Type B pancreatic cell (in vitro differentiated cells): ENCODE results near the gene DNM2. TPM values are rescaled to one million over a fixed set of nuclear protein-coding genes. Genes with fewer than 3 reads are reported as not detected.
"Not testable (repeated sequence)": the region's sequence is repeated elsewhere in the genome, so short reads cannot be mapped to it uniquely, and the experiment has no call there.

Source experiments
- DNase-seq: peaks from one replicate; pipeline ENCODE4 v3.0.0; 2021; ENCODE audit warnings: mixed read lengths; ENCODE audit not compliant: unreplicated experiment; ENCODE audit errors: extremely low spot score
- H3K27ac Mint-ChIP-seq: 2 replicates; pipeline ENCODE4 v1.8.0; 2021; ENCODE audit warnings: mild to moderate bottlenecking, mixed read lengths
- H3K27me3 Mint-ChIP-seq: 2 replicates; pipeline ENCODE4 v1.8.0; 2021; ENCODE audit warnings: mixed read lengths
- H3K36me3 Mint-ChIP-seq: 2 replicates; pipeline ENCODE4 v1.8.0; 2021; ENCODE audit warnings: mixed read lengths
- H3K4me1 Mint-ChIP-seq: one replicate; pipeline ENCODE4 v1.8.0; 2021; ENCODE audit warnings: mixed read lengths; ENCODE audit not compliant: unreplicated experiment
- H3K4me3 Mint-ChIP-seq: 2 replicates; pipeline ENCODE4 v1.8.0; 2021; ENCODE audit warnings: mild to moderate bottlenecking, mixed read lengths
- H3K9me3 Mint-ChIP-seq: 2 replicates; pipeline ENCODE4 v1.8.0; 2021; ENCODE audit warnings: mixed read lengths
- total RNA-seq: library from RNA; stranded (reverse); gene quantifications from 2 replicates; pipeline ENCODE4 v1.2.1, GENCODE V29; 2021; ENCODE audit warnings: low replicate concordance
- TF ChIP-seq, protein P1 (sequence below): fragments of 200-600 bp; sonication (generic); conservative IDR thresholded peaks from 2 replicates; pipeline ENCODE4 v1.5.0; 2021; ENCODE audit warnings: antibody characterized with exemption, mild to moderate bottlenecking

The DNM2 gene
- total RNA-seq, 1 donor from 2014 or later = 119 TPM

DNA sequence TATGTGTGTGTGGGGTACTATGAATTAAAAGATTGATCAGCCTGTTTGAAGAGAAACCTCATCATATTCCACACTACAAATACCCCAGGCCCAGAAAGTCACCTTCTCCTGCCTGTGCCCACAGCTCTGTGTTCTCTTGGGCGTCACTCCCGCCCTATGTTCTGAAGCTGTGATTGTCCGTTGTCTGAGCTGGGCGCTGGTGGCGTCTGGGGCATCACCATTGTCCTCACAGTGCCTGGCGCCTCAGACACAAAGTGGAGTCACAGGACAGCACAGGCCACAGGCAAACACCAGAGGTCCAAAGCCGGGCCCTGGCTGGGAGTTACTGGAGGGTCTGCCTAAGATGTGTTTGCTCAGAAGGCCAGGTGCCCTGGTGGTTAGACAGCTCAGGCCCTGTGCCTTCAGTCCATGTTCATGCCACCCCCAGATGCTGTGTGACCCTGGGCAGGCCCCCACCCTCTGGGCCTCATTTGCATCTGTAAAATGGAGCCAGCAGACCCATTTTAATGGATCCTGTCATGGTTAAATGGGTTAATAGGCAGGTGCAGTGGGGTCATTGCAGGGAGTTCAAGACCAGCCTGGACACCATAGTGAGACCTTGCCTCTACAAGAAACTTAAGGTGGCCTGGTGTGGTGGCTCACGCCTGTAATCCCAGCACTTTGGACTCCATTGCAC lies 34.5 kb downstream of the DNM2 start:
- Mint-ChIP-seq H3K9me3 (no peaks in the 10 kb centered on the region), H3K36me3 (no peaks in the 10 kb centered on the region), H3K27ac (peak overlapping the region; percentile 9), H3K4me1 (peaks cover 23% of the 10 kb centered on the region), H3K27me3 (no peaks in the 10 kb centered on the region), H3K4me3 (no peak overlapping the region)
- TF ChIP-seq, protein P1, sequence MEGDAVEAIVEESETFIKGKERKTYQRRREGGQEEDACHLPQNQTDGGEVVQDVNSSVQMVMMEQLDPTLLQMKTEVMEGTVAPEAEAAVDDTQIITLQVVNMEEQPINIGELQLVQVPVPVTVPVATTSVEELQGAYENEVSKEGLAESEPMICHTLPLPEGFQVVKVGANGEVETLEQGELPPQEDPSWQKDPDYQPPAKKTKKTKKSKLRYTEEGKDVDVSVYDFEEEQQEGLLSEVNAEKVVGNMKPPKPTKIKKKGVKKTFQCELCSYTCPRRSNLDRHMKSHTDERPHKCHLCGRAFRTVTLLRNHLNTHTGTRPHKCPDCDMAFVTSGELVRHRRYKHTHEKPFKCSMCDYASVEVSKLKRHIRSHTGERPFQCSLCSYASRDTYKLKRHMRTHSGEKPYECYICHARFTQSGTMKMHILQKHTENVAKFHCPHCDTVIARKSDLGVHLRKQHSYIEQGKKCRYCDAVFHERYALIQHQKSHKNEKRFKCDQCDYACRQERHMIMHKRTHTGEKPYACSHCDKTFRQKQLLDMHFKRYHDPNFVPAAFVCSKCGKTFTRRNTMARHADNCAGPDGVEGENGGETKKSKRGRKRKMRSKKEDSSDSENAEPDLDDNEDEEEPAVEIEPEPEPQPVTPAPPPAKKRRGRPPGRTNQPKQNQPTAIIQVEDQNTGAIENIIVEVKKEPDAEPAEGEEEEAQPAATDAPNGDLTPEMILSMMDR = no peak
- DNase-seq = no peak

DNA sequence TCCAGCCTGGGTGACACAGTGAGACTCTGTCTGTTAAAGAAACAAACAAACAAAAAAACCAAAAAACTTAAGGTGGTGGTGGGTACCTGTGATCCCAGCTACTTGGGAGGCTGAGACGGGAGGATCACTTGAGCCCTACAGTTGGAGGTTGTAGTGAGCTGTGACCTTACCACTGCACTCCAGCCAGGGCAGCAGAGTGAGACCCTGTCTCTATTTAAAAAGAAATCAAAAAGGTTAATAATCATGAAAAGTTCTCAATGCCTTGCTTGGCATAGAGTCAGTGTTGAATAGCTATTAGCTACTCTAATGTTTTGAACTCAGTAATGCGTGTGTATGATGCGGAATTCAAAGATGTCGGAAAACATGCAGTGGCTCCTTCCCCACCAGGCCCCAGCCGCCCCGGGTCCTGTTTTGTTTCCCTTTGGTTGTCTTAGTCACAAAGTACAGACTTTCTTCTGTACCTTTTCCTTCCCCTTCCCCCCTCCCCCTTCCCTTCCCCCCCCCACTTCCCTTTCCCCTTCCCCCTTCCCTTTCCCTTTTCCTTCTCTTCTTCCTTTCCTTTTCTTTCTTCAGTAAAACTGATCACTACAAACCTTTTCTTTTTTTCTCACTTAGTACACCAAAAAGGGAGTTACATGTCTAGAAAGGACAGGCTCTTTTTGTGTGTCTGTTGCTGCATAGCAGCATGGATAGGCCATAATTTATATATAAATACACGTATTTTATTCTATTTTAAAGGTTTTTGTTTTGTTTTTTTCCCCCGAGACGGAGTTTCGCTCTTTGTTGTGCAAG lies 35.2 kb downstream of the DNM2 start:
- TF ChIP-seq, protein P1 = no peak
- DNase-seq = no peak
- H3K4me3 Mint-ChIP-seq = no peak overlapping the region
- H3K4me1 Mint-ChIP-seq = peaks cover 16% of the 10 kb centered on the region
- no peaks in the 10 kb centered on the region for H3K9me3 Mint-ChIP-seq
- H3K36me3 Mint-ChIP-seq = no peaks in the 10 kb centered on the region
- H3K27me3 Mint-ChIP-seq = no peaks in the 10 kb centered on the region
- no peak overlapping the region for H3K27ac Mint-ChIP-seq

- Mint-ChIP-seq H3K27ac (no peak overlapping the region), H3K4me3 (no peak overlapping the region), H3K27me3 (no peaks in the 10 kb centered on the region), H3K36me3 (peaks cover 10% of the 10 kb centered on the region), H3K4me1 (peaks cover 22% of the 10 kb centered on the region), H3K9me3 (no peaks in the 10 kb centered on the region)
- TF ChIP-seq, protein P1 = no peak
- no peak for DNase-seq
Measured at GRCh38 chr19:10756371-10756770, 38.5 kb downstream of the DNM2 start.

DNA sequence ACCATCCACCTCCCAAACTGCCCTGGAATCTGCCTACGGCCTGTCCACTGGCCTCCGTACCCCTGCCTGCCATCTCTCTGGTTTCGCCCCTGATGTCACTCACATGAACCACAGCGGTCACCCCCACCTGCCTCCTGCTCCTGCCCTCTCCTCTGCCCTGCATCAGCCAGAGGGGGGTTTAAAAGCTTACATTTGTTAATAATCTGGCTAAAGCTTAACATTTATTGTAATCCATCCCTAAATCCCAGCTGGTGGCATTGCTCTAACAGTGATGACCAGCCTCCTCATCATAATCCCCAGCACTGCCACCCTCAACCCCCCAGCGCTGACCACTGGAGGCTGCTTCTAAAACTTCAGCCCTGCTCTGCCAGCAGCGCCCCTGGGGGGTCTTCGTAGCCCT lies 38.9 kb downstream of the DNM2 start:
- DNase-seq = no peak
- no peak overlapping the region for H3K4me3 Mint-ChIP-seq
- H3K36me3 Mint-ChIP-seq = peaks cover 10% of the 10 kb centered on the region
- H3K27ac Mint-ChIP-seq = no peak overlapping the region
- no peaks in the 10 kb centered on the region for H3K27me3 Mint-ChIP-seq
- TF ChIP-seq, protein P1 = no peak
- no peaks in the 10 kb centered on the region for H3K9me3 Mint-ChIP-seq
- peaks cover 20% of the 10 kb centered on the region for H3K4me1 Mint-ChIP-seq

GRCh38 chr19:10758050-10758449 lies 40.2 kb downstream of the DNM2 start:
- H3K36me3 Mint-ChIP-seq = peaks cover 10% of the 10 kb centered on the region
- DNase-seq, H3K27me3 Mint-ChIP-seq, H3K9me3 Mint-ChIP-seq, H3K4me3 Mint-ChIP-seq, H3K27ac Mint-ChIP-seq: not testable (repeated sequence)
- H3K4me1 Mint-ChIP-seq = peaks cover 16% of the 10 kb centered on the region

DNA sequence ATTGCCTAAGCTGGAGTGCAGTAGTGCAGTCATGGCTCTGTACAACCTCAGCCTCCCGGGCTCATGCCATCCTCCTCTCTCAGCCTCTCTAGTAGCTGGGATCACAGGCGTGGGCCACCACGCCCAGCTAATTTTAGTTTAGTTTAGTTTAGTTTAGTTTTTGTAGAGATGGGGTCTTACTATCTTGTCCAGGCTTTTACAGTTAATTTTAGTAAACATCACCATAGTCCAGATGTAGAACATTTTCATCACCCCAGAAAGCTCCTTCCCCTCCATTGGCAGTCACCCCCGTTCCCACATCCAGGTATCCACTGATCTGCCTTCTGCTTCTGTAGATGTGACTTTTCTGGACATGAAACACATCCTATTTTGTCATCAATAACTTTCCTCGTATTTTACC lies 41.1 kb downstream of the DNM2 start:
- peaks cover 10% of the 10 kb centered on the region for H3K36me3 Mint-ChIP-seq
- H3K27ac Mint-ChIP-seq = no peak overlapping the region

More for the DNA sequence above, 41.1 kb downstream of the DNM2 start:
- no peaks in the 10 kb centered on the region for H3K27me3 Mint-ChIP-seq
- no peak overlapping the region for H3K4me3 Mint-ChIP-seq
- no peaks in the 10 kb centered on the region for H3K9me3 Mint-ChIP-seq
- no peak for DNase-seq
- TF ChIP-seq, protein P1 = no peak
- peaks cover 16% of the 10 kb centered on the region for H3K4me1 Mint-ChIP-seq
